Nephron (organoid): ENCODE results near the gene RASA3.

Experiments
- H3K27ac Mint-ChIP-seq, 3 experiments: 2 replicates each; pipeline ENCODE4 v1.8.0; 2020; ENCODE audit warnings: mixed read lengths in 3 of 3, mild to moderate bottlenecking in 2 of 3, moderate library complexity in 1 of 3
- H3K27me3 Mint-ChIP-seq: 2 replicates; pipeline ENCODE4 v1.8.0; 2021; ENCODE audit warnings: low read depth, mild to moderate bottlenecking, moderate library complexity, mixed read lengths
- H3K36me3 Mint-ChIP-seq: 2 replicates; pipeline ENCODE4 v1.8.0; 2020; ENCODE audit warnings: low read depth, mixed read lengths
- H3K4me1 Mint-ChIP-seq: 2 replicates; pipeline ENCODE4 v1.8.0; 2020; ENCODE audit warnings: mixed read lengths
- H3K4me3 Mint-ChIP-seq, 3 experiments: 2 replicates each; pipeline ENCODE4 v1.8.0; 2020; ENCODE audit warnings: mild to moderate bottlenecking in 3 of 3, mixed read lengths in 3 of 3, moderate library complexity in 2 of 3
- H3K9me3 Mint-ChIP-seq: 2 replicates; pipeline ENCODE4 v1.8.0; 2020; ENCODE audit warnings: mixed read lengths
- TF ChIP-seq, protein P1 (sequence below), 3 experiments: fragments of 200-600 bp; sonication (generic); IDR thresholded peaks; one replicate each; pipeline ENCODE4 v1.5.0; 2021; ENCODE audit warnings: antibody characterized with exemption in 3 of 3; ENCODE audit not compliant: unreplicated experiment in 3 of 3

RASA3 gene

DNA sequence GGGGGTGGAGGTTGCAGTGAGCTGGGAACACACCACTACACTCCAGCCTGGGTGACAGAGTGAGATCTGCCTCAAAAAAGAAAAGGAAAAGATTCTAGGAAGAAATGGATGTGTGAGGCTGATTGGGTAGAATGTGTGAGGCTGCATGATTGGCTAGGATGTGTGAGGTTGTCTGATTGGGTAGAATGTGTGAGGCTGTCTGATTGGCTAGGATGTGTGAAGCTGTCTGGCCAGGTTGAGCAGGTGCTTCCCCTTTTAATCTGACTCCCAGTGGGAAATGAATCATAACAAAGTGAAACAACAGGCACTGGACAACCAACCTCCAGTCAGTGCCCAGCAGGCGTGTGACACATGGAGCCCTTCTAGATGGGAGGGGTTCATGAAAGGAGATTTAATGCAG lies 173.2 kb downstream of the RASA3 start:
- Mint-ChIP-seq H3K36me3 (peaks cover 17% of the 10 kb centered on the region), H3K4me3 (no peak overlapping the region), H3K9me3 (peaks cover 36% of the 10 kb centered on the region), H3K4me1 (no peaks in the 10 kb centered on the region), H3K27ac (no peak overlapping the region), H3K27me3 (no peaks in the 10 kb centered on the region)
- TF ChIP-seq, protein P1, sequence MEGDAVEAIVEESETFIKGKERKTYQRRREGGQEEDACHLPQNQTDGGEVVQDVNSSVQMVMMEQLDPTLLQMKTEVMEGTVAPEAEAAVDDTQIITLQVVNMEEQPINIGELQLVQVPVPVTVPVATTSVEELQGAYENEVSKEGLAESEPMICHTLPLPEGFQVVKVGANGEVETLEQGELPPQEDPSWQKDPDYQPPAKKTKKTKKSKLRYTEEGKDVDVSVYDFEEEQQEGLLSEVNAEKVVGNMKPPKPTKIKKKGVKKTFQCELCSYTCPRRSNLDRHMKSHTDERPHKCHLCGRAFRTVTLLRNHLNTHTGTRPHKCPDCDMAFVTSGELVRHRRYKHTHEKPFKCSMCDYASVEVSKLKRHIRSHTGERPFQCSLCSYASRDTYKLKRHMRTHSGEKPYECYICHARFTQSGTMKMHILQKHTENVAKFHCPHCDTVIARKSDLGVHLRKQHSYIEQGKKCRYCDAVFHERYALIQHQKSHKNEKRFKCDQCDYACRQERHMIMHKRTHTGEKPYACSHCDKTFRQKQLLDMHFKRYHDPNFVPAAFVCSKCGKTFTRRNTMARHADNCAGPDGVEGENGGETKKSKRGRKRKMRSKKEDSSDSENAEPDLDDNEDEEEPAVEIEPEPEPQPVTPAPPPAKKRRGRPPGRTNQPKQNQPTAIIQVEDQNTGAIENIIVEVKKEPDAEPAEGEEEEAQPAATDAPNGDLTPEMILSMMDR (IDR thresholded peaks at IDR 0.05; ENCODE audit: unreplicated experiment in 3 of 3) = no peak

DNA sequence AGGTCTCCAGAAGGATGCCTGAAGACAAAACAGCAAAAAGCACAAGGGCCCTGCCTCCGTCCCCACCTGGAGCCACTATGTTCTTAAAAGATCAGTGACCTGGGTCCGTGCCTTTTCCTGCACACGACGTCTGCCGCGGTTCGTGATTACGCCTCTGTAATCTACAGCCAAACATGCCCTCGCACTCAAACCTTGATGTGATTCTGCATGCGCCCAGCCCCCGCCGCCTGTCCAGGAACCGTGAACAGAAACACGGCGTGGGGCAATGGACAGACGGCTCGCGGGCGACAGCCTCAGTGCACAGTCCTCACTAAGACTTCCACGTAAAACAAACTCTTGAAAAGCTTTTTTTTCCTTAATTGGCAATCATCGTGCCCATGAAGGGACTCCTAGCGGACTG lies 174.1 kb downstream of the RASA3 start:
- no peak overlapping the region for H3K27ac Mint-ChIP-seq
- H3K4me3 Mint-ChIP-seq = no peak overlapping the region
- no peaks in the 10 kb centered on the region for H3K4me1 Mint-ChIP-seq
- peaks cover 36% of the 10 kb centered on the region for H3K9me3 Mint-ChIP-seq
- no peaks in the 10 kb centered on the region for H3K27me3 Mint-ChIP-seq
- TF ChIP-seq, protein P1 (IDR thresholded peaks at IDR 0.05; ENCODE audit: unreplicated experiment in 3 of 3) = no peak
- peaks cover 17% of the 10 kb centered on the region for H3K36me3 Mint-ChIP-seq

DNA sequence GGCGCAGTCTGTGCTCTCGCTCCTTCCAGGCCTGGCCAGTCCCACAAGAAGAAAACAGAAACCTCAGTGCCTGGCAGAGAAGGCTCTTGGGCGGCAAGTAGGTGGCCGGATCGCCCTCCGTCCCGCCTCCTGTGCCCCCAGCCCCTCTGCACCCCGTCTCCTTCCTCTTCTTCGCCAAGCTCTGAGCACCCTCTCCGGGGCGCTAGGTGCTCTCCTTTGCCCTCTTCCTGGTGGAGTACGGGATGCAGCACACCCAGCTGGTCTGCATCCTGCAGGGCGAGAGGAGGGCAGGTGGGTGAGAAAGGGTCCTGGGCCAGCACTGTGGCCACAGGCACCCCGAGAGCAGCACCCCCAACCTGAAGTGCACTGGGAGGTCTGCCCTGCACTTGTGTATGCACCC lies 175.9 kb downstream of the RASA3 start:
- H3K4me3 Mint-ChIP-seq = no peak overlapping the region
- TF ChIP-seq, protein P1 (IDR thresholded peaks at IDR 0.05; ENCODE audit: unreplicated experiment in 3 of 3) = no peak
- peaks cover 32% of the 10 kb centered on the region for H3K9me3 Mint-ChIP-seq
- H3K27me3 Mint-ChIP-seq = peaks cover 5% of the 10 kb centered on the region
- H3K4me1 Mint-ChIP-seq = no peaks in the 10 kb centered on the region
- no peak overlapping the region for H3K27ac Mint-ChIP-seq
- peaks cover 14% of the 10 kb centered on the region for H3K36me3 Mint-ChIP-seq

DNA sequence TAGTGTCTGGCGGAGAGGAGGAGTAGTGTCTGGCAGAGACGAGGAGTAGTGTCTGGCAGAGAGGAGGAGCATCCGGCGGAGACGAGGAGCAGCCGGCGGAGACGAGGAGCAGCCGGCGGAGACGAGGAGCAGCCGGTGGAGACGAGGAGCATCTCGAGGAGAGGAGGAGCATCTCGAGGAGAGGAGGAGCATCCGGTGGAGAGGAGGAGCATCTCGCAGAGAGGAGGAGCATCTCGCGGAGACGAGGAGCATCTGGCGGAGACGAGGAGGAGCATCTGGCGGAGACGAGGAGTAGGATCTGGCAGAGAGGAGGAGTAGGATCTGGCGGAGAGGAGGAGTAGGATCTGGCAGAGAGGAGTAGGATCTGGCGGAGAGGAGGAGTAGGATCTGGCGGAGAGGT lies 176.7 kb downstream of the RASA3 start:
- peaks cover 14% of the 10 kb centered on the region for H3K36me3 Mint-ChIP-seq
- H3K9me3 Mint-ChIP-seq = peaks cover 29% of the 10 kb centered on the region
- no peak overlapping the region for H3K27ac Mint-ChIP-seq
- H3K4me1 Mint-ChIP-seq = no peaks in the 10 kb centered on the region
- peaks cover 5% of the 10 kb centered on the region for H3K27me3 Mint-ChIP-seq
- H3K4me3 Mint-ChIP-seq = no peak overlapping the region
- TF ChIP-seq, protein P1 (IDR thresholded peaks at IDR 0.05; ENCODE audit: unreplicated experiment in 3 of 3) = no peak

DNA sequence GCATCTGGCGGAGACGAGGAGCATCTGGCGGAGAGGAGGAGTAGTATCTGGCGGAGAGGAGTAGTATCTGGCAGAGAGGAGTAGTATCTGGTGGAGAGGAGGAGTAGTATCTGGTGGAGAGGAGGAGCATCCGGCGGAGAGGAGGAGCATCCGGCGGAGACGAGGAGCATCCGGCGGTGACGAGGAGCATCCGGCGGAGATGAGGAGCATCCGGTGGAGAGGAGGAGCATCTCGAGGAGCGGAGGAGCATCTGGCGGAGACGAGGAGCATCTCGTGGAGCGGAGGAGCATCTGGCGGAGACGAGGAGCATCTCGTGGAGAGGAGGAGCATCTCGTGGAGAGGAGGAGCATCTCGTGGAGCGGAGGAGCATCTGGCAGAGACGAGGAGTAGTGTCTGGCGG lies 177.2 kb downstream of the RASA3 start:
- Mint-ChIP-seq H3K4me3 (no peak overlapping the region), H3K4me1 (no peaks in the 10 kb centered on the region), H3K27me3 (peaks cover 5% of the 10 kb centered on the region), H3K36me3 (peaks cover 11% of the 10 kb centered on the region), H3K9me3 (peaks cover 25% of the 10 kb centered on the region), H3K27ac (no peak overlapping the region)
- TF ChIP-seq, protein P1 (IDR thresholded peaks at IDR 0.05; ENCODE audit: unreplicated experiment in 3 of 3) = no peak

DNA sequence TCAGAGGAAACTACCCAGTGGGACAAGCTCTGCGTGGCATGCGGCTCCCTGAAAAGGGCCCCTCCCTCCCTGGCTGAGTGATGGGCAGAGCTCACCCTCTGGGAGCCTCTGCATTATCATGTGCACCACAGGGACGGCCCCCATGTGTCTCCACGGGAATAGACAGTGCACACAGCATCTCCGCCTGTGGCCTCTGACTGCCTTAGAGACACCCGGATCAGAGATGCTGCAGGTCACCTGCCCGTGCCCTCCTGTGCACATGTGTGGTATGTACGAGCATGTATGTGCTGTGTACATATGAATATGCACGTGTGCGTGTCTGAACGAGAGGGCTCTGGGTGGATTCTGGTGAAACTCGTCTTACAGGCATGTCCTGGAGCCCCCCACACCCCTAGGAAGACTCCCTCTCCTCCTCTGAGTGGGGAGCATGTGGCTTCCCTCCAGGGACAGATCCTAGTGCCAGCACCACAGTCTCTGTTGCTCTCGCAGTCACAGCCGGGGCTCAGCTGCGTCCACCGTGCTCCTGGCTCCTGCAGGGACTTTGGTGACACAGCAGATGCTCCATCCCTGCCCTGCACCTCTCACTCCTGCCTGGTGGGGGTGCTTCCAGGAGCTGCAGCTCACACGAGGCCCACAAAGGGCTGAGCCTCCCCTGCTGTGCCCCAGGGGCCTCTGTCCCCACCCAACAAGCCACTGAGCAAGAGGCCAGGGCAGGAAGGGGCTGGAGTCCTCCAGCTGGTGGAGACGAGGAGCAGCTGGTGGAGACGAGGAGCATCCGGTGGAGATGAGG lies 178.2 kb downstream of the RASA3 start:
- H3K9me3 Mint-ChIP-seq = peaks cover 20% of the 10 kb centered on the region
- no peak overlapping the region for H3K4me3 Mint-ChIP-seq

More for the DNA sequence above, 178.2 kb downstream of the RASA3 start:
- TF ChIP-seq, protein P1 (IDR thresholded peaks at IDR 0.05; ENCODE audit: unreplicated experiment in 3 of 3) = no peak
- H3K36me3 Mint-ChIP-seq = peaks cover 11% of the 10 kb centered on the region
- H3K4me1 Mint-ChIP-seq = no peaks in the 10 kb centered on the region
- no peak overlapping the region for H3K27ac Mint-ChIP-seq
- peaks cover 5% of the 10 kb centered on the region for H3K27me3 Mint-ChIP-seq
